LNCaP clone FGC (cell line): Measurements from ENCODE around the gene GRWD1.

Source experiments
- DNase-seq: peaks from one replicate; pipeline ENCODE4 v3.0.0-alpha.2; 2011; ENCODE audit warnings: low read depth
- H3K4me3 ChIP-seq: 2 replicates; pipeline ENCODE4 v1.5.1; 2011; ENCODE audit warnings: mild to moderate bottlenecking, low read depth, low read length, control low read depth
- TF ChIP-seq, protein P1 (sequence below): IDR thresholded peaks from 2 replicates; pipeline ENCODE4 v1.5.1; 2012; ENCODE audit warnings: mild to moderate bottlenecking; ENCODE audit not compliant: control insufficient read depth, insufficient read depth; ENCODE audit errors: extremely low read depth

Gene GRWD1

GRCh38 chr19:48479686-48480085, 33.9 kb downstream of the GRWD1 start:
- no peak for DNase-seq
- TF ChIP-seq, protein P1, sequence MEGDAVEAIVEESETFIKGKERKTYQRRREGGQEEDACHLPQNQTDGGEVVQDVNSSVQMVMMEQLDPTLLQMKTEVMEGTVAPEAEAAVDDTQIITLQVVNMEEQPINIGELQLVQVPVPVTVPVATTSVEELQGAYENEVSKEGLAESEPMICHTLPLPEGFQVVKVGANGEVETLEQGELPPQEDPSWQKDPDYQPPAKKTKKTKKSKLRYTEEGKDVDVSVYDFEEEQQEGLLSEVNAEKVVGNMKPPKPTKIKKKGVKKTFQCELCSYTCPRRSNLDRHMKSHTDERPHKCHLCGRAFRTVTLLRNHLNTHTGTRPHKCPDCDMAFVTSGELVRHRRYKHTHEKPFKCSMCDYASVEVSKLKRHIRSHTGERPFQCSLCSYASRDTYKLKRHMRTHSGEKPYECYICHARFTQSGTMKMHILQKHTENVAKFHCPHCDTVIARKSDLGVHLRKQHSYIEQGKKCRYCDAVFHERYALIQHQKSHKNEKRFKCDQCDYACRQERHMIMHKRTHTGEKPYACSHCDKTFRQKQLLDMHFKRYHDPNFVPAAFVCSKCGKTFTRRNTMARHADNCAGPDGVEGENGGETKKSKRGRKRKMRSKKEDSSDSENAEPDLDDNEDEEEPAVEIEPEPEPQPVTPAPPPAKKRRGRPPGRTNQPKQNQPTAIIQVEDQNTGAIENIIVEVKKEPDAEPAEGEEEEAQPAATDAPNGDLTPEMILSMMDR, result no peak
- H3K4me3 ChIP-seq, result no peak overlapping the region

DNA sequence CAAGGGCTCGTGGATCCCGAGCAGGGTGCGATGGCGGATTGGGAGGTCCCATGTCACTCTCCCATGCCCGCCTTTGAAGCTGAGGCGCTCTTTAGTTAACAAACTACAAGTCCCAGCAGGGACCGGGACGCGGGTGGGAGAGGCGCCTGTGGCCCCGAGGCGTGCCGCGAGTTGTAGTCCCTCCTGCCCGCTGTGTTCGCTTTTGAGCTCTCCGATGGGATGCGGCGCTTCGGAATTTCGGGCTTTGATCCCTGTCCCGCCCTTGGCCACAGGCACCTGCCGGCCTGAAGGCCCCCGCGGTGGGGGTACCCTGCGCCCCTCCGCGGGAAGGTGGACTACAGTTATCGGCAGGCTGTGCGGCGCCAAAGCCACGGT, 34.4 kb downstream of the GRWD1 start:
- H3K4me3 ChIP-seq, result no peak overlapping the region
- no peak for DNase-seq
- TF ChIP-seq, protein P1, result no peak

- TF ChIP-seq, protein P1, result no peak
- DNase-seq, result no peak
- H3K4me3 ChIP-seq, result no peak overlapping the region
Measured at GRCh38 chr19:48480558-48481500, 35.0 kb downstream of the GRWD1 start.

- H3K4me3 ChIP-seq, result no peak overlapping the region
- DNase-seq, result peak; percentile 31
- TF ChIP-seq, protein P1, result no peak
Measured at GRCh38 chr19:48481846-48482639, 36.3 kb downstream of the GRWD1 start.

DNA sequence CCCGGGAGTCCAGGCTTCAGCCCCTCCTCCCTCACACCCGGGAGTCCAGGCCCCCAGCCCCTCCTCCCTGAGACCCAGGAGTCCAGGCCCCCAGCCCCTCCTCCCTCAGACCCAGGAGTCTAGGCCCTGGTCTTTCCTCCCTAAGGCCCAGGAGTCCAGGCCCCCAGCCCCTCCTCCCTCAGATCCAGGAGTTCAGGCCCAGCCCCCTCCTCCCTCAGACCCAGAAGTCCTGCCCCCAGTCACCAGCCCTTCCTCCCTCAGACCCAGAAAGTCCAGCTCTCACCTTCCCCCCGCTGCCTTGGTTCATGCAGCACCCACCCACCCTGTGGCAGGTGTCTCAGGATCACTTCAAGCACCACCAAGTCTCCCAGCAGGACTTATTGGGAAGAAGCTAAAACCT, 37.5 kb downstream of the GRWD1 start:
- TF ChIP-seq, protein P1, result no peak
- H3K4me3 ChIP-seq, result no peak overlapping the region
- no peak for DNase-seq

GRCh38 chr19:48484247-48484893, 38.6 kb downstream of the GRWD1 start:
- no peak overlapping the region for H3K4me3 ChIP-seq
- no peak for DNase-seq
- TF ChIP-seq, protein P1, result no peak
